ENCODE data around the gene BNC2.

- TF ChIP-seq CTCF (IDR thresholded peaks at IDR 0.05) (no peak), POLR2A (IDR thresholded peaks at IDR 0.05) (no peak)
Observed at GRCh38 chr9:16413509-16414016, 456.9 kb downstream of the BNC2 start.
